Mucosa of stomach (tissue), 1 donor: Measurements from ENCODE around the gene SET.
"Not testable (repeated sequence)": the region's sequence is repeated elsewhere in the genome, so short reads cannot be mapped to it uniquely, and the experiment has no call there.

Source experiments
- H3K27me3 ChIP-seq: one replicate; pipeline ENCODE4 v1.7.0; 2013; ENCODE audit warnings: mild to moderate bottlenecking, low read length; ENCODE audit not compliant: control insufficient read depth, insufficient read depth
- H3K36me3 ChIP-seq: one replicate; pipeline ENCODE4 v1.7.0; 2013; ENCODE audit warnings: low read length; ENCODE audit not compliant: control insufficient read depth, insufficient read depth
- H3K4me1 ChIP-seq: one replicate; pipeline ENCODE4 v1.7.0; 2013; ENCODE audit warnings: mild to moderate bottlenecking, low read length; ENCODE audit not compliant: control insufficient read depth, insufficient read depth
- H3K4me3 ChIP-seq: one replicate; pipeline ENCODE4 v1.7.0; 2013; ENCODE audit warnings: low read length
- H3K9ac ChIP-seq: one replicate; pipeline ENCODE4 v1.7.0; 2013; ENCODE audit warnings: mild to moderate bottlenecking, low read length, moderate library complexity
- H3K9me3 ChIP-seq: one replicate; pipeline ENCODE4 v1.7.0; 2013; ENCODE audit warnings: mild to moderate bottlenecking, low read length, moderate library complexity; ENCODE audit not compliant: control insufficient read depth
- donor health status: Pancreatic carcinoma.

Gene SET

DNA sequence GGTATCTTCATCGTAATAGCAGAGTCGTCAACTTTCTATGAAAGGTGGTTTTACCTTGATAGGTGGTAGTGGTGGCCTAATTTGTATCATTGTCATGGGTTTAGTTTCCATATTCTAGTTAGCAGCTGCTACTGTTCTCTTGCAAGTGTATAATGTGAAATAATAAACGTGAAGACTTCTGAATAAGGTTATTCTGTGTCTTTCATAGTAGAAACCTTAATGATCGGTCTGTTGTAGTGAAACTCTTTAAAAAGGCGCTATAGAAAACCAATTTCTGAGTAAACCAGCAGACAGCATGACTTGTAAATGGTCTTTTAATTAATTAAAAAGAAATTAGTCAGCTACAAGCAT lies 1.6 kb downstream of the SET start:
- H3K4me1 ChIP-seq: peaks cover 28% of the 10 kb centered on the region
- H3K4me3 ChIP-seq: peak overlapping the region; percentile 74
- H3K36me3 ChIP-seq: no peaks in the 10 kb centered on the region
- H3K9ac ChIP-seq: peak overlapping the region; percentile 78
- no peaks in the 10 kb centered on the region for H3K9me3 ChIP-seq
- H3K27me3 ChIP-seq: no peaks in the 10 kb centered on the region

DNA sequence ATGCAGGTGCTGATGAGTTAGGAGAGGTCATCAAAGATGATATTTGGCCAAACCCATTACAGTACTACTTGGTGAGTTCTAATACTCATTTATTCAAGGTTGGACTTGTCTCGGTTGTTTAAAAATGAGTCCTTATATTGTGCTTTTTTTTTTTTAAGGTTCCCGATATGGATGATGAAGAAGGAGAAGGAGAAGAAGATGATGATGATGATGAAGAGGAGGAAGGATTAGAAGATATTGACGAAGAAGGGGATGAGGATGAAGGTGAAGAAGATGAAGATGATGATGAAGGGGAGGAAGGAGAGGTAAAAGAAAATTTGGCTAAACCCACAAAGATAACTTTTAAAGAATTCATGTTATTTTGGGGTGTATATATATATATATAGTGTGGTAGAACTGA lies 4.7 kb downstream of the SET start:
- not testable (repeated sequence) for H3K9ac ChIP-seq, H3K4me1 ChIP-seq, H3K27me3 ChIP-seq, H3K4me3 ChIP-seq, H3K9me3 ChIP-seq, H3K36me3 ChIP-seq

- Histone ChIP-seq H3K9me3 (no peaks in the 10 kb centered on the region), H3K27me3 (no peaks in the 10 kb centered on the region), H3K36me3 (no peaks in the 10 kb centered on the region), H3K4me3 (no peak overlapping the region), H3K4me1 (peaks cover 6% of the 10 kb centered on the region), H3K9ac (no peak overlapping the region)
Measured at GRCh38 chr9:128694344-128694743, 5.3 kb downstream of the SET start.

GRCh38 chr9:128696923-128697707 lies 8.1 kb downstream of the SET start:
- no peaks in the 10 kb centered on the region for H3K27me3 ChIP-seq
- peaks cover 1% of the 10 kb centered on the region for H3K4me1 ChIP-seq
- H3K4me3 ChIP-seq: no peak overlapping the region
- no peaks in the 10 kb centered on the region for H3K36me3 ChIP-seq
- no peaks in the 10 kb centered on the region for H3K9me3 ChIP-seq
- H3K9ac ChIP-seq: no peak overlapping the region

GRCh38 chr9:128699096-128699795 lies 10.2 kb downstream of the SET start:
- not testable (repeated sequence) for H3K9me3 ChIP-seq, H3K27me3 ChIP-seq, H3K9ac ChIP-seq, H3K36me3 ChIP-seq, H3K4me3 ChIP-seq
- H3K4me1 ChIP-seq: peaks cover 14% of the 10 kb centered on the region

GRCh38 chr9:128701227-128701854 lies 12.3 kb downstream of the SET start:
- Histone ChIP-seq H3K9me3 (no peaks in the 10 kb centered on the region), H3K27me3 (no peaks in the 10 kb centered on the region), H3K36me3 (no peaks in the 10 kb centered on the region), H3K4me3 (no peak overlapping the region), H3K9ac (no peak overlapping the region), H3K4me1 (peaks cover 14% of the 10 kb centered on the region)

GRCh38 chr9:128702445-128702948 lies 13.5 kb downstream of the SET start, which contains the start of gene PKN3:
Gene PKN3, plus strand, starts transcription at chr9:128702503. Its CDS starts 413 bp downstream, at chr9:128702916.
- peak within 1 kb of the TSS; percentile 80 for H3K9ac ChIP-seq
- no peaks in the 10 kb centered on the region for H3K27me3 ChIP-seq
- peaks cover 14% of the 10 kb centered on the region for H3K4me1 ChIP-seq
- H3K4me3 ChIP-seq: peak within 1 kb of the TSS; percentile 60
- H3K36me3 ChIP-seq: no peaks in the 10 kb centered on the region
- H3K9me3 ChIP-seq: no peaks in the 10 kb centered on the region

- no peaks in the 10 kb centered on the region for H3K36me3 ChIP-seq
- H3K9ac ChIP-seq: peak overlapping the region; percentile 80
- H3K4me3 ChIP-seq: peak overlapping the region; percentile 60
- no peaks in the 10 kb centered on the region for H3K9me3 ChIP-seq
- no peaks in the 10 kb centered on the region for H3K27me3 ChIP-seq
- H3K4me1 ChIP-seq: peaks cover 14% of the 10 kb centered on the region
Measured at GRCh38 chr9:128702949-128703615, 14.1 kb downstream of the SET start.

DNA sequence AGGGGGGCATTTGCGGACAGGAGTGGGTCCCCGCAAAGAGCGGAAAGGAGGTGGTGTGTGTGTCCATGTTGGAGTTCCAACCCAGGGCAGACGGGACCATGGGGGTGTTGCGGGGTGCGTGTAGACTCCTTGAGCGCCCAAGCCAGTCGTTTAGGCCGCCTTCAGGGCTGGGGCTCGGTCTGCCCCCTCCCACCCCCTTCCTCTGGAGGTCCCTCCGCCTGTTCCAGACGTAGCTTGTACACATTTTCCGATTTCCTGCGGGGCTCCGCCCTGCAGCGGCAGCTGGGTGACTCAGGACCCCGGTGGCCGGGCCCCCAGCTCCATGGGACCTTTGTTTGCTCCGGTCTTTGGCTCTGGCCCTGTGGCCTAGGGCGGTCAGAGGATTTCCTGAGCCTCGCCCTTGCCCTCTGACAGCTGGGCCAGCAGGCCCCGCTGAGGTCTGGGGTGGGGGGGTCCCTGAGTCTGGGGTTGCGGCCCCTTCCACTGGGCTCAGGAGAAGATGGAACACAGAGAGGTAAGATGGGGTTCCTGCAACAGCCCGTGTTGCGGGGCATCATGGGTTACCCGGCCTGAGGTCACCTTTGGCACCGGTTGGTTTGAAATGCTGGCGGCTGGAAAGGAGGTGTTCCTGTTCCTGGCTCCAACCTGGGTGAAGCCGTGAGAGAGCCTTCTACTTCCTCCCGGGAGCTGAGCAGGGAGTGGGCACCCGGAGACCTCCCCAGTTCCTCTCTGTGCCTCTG lies 14.8 kb downstream of the SET start:
- Histone ChIP-seq H3K4me3 (peak overlapping the region; percentile 60), H3K9ac (peak overlapping the region; percentile 80), H3K27me3 (no peaks in the 10 kb centered on the region), H3K36me3 (no peaks in the 10 kb centered on the region), H3K9me3 (no peaks in the 10 kb centered on the region), H3K4me1 (peaks cover 14% of the 10 kb centered on the region)

DNA sequence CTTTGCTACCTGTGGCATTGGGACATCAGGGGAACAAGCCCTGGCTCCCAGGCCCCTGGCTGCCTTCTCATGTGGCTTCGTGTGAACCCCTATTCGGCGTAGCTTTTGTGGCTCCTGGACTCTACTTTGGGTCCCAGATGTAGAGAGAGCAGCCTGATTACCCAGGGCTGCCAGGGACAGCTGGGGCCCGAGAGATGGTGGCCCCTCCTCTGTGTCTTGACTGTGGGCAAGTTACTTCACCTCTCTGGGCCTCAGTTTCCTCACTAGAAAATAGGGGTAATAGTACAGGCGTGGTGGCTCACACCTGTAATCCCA lies 15.3 kb downstream of the SET start:
- H3K9me3 ChIP-seq: no peaks in the 10 kb centered on the region
- peak overlapping the region; percentile 80 for H3K9ac ChIP-seq
- peaks cover 14% of the 10 kb centered on the region for H3K4me1 ChIP-seq
- no peak overlapping the region for H3K4me3 ChIP-seq
- no peaks in the 10 kb centered on the region for H3K36me3 ChIP-seq
- H3K27me3 ChIP-seq: no peaks in the 10 kb centered on the region

DNA sequence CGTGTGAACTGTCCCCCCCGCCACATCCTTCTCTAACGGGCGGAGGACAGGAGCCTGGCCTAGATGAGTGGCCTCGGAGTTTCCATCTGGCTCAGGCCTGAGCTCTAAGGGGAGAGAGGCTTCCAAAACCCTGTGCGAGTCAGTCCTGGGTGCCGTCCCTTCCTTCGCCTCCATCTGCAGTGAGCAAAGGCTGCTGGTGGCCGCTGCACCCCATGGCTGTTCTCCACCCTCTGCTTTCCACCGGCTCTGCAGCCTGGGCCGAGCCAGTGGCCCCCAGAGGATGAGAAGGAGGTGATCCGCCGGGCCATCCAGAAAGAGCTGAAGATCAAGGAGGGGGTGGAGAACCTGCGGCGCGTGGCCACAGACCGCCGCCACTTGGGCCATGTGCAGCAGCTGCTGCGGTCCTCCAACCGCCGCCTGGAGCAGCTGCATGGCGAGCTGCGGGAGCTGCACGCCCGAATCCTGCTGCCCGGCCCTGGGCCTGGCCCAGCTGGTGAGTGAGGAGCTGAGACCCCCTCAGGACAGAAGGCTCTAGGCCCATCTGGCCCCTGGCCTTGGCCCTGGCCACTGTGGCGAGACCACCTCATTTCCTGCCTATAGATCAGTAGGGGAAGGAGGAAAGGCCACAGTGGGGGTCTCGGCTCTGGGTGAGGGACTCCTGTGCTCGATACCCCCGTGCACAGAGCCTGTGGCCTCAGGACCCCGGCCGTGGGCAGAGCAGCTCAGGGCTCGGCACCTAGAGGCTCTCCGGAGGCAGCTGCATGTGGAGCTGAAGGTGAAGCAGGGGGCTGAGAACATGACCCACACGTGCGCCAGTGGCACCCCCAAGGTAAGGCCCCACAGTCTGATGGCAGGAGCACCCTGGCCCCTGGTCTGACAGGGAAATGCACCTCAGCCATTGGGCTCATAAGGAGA lies 16.3 kb downstream of the SET start:
- H3K9me3 ChIP-seq: no peaks in the 10 kb centered on the region
- H3K27me3 ChIP-seq: no peaks in the 10 kb centered on the region
- H3K4me3 ChIP-seq: no peak overlapping the region
- no peak overlapping the region for H3K9ac ChIP-seq
- peaks cover 14% of the 10 kb centered on the region for H3K4me1 ChIP-seq
- H3K36me3 ChIP-seq: no peaks in the 10 kb centered on the region
